ENCODE results near the gene CLCNKB. TPM values are rescaled to one million over a fixed set of nuclear protein-coding genes. Genes with fewer than 3 reads are reported as not detected.

Gene CLCNKB
- total RNA-seq, 4 donors from 2014 or later: 0.38 to 2.2 (median 1.6) TPM; not detected in 1

DNA sequence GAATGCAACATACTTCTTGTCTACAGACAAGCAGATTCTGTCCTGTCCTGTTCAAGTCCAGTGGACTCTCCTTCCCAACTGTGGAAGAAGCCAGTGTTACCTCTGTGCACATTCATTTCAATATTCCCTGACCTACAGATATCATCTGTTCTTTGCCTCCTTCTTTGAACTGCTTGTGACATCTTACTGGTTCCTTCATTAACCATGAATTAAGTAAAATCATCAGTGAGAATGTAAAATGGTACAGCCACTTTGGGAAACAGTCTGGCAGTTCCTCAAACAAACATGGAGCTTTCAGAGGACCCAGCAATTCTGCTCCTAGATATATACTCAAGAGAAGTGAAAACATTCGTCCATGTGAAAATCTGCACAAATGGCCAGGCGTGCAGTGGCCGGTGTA, 32.7 kb upstream of the CLCNKB start:
- no peak for DNase-seq (ENCODE audit: low spot score)
- TF ChIP-seq, protein P1, sequence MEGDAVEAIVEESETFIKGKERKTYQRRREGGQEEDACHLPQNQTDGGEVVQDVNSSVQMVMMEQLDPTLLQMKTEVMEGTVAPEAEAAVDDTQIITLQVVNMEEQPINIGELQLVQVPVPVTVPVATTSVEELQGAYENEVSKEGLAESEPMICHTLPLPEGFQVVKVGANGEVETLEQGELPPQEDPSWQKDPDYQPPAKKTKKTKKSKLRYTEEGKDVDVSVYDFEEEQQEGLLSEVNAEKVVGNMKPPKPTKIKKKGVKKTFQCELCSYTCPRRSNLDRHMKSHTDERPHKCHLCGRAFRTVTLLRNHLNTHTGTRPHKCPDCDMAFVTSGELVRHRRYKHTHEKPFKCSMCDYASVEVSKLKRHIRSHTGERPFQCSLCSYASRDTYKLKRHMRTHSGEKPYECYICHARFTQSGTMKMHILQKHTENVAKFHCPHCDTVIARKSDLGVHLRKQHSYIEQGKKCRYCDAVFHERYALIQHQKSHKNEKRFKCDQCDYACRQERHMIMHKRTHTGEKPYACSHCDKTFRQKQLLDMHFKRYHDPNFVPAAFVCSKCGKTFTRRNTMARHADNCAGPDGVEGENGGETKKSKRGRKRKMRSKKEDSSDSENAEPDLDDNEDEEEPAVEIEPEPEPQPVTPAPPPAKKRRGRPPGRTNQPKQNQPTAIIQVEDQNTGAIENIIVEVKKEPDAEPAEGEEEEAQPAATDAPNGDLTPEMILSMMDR (IDR thresholded peaks at IDR 0.05): no peak
- ATAC-seq (ENCODE audit: low FRiP score): no peak

GRCh38 chr1:16011936-16012589, 31.5 kb upstream of the CLCNKB start:
- DNase-seq (ENCODE audit: low spot score) (no peak), ATAC-seq (ENCODE audit: low FRiP score) (no peak)
- TF ChIP-seq, protein P1 (IDR thresholded peaks at IDR 0.05): no peak

GRCh38 chr1:16012590-16013219, 30.9 kb upstream of the CLCNKB start:
- ATAC-seq (ENCODE audit: low FRiP score) (peak; percentile 17), DNase-seq (ENCODE audit: low spot score) (peak; percentile 42)
- TF ChIP-seq, protein P1 (IDR thresholded peaks at IDR 0.05): no peak

- ATAC-seq (ENCODE audit: low FRiP score) (peak; percentile 68), DNase-seq (ENCODE audit: low spot score) (peak; percentile 71)
- TF ChIP-seq, protein P1 (IDR thresholded peaks at IDR 0.05): no peak
These were observed 30.2 kb upstream of the CLCNKB start for GRCh38 chr1:16013220-16013907.

GRCh38 chr1:16013908-16014258, 29.7 kb upstream of the CLCNKB start:
- no peak for ATAC-seq (ENCODE audit: low FRiP score)
- TF ChIP-seq, protein P1 (IDR thresholded peaks at IDR 0.05): no peak
- DNase-seq (ENCODE audit: low spot score): no peak

DNA sequence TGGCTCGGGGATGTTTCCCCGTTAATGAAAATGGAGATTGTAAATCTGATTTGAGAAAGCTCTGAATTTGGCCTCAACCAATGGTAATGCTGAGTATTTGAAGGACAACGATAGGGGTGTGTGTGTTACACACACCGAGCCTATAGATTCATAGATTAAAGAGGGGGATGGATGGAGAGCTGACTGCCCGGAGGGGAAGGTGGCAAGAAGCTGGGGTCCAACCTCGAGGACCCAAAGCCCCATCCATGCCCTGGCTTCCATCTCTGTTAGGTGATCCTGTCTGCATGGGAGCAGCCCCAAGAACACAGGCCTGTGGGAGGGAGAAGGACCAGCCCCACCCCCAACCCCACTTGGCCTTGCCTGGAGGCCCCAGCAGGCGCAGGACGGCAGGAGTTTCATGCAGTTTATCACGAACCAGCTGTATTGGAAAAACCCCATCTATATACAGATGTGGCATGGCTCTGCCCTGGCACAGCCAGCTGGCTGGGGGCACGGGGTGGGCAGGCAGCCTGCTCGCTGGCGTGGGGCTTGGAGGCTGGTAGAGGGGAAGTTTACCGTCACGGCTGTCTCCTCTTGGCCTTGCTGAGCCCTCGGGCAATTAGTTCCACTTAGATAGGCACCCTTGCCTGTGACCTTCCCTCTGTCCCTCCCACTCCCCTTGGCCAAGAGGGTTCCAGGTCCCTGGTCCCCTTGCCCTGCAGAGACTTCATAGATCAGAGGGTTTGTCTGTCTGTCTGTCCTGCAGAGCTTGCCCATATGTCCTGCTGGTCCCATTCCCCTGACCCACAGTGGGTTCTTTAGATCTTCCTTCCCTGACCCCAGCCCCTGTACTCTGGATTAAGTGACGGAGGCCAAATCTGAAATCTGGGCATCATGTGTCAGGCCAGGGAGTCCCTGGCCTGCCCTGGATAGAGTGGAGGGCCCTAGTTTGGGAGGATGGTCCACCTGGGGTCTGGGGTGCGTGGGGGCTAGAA, 28.8 kb upstream of the CLCNKB start:
- ATAC-seq (ENCODE audit: low FRiP score) (no peak), DNase-seq (ENCODE audit: low spot score) (no peak)
- TF ChIP-seq, protein P1 (IDR thresholded peaks at IDR 0.05): no peak

Measured in omental fat pad (tissue), 4 donors.